Fibroblast of lung (primary cell): ENCODE data around the gene GABBR2. TPM values are rescaled to one million over a fixed set of nuclear protein-coding genes. Genes with fewer than 3 reads are reported as not detected.

Experiments used
- DNase-seq, 2 donors: peaks; one replicate each; pipeline versions ENCODE4 v3.0.0 to v3.0.0-alpha.2; 2010; ENCODE audit warnings: low read depth in 2 of 2
- H2AFZ ChIP-seq: 2 replicates; pipeline ENCODE4 v1.5.1; 2012; ENCODE audit warnings: low read length, control low read depth, inconsistent platforms
- H3K27ac ChIP-seq: 2 replicates; pipeline ENCODE4 v1.5.1; 2011; ENCODE audit warnings: low read length, control low read depth; ENCODE audit not compliant: insufficient read depth
- H3K27me3 ChIP-seq: 2 replicates; pipeline ENCODE4 v1.5.1; 2011; ENCODE audit warnings: mild to moderate bottlenecking, low read length; ENCODE audit not compliant: control insufficient read depth, insufficient read depth
- H3K36me3 ChIP-seq: 2 replicates; pipeline ENCODE4 v1.5.1; 2011; ENCODE audit warnings: low read length; ENCODE audit not compliant: control insufficient read depth, insufficient read depth
- H3K4me1 ChIP-seq: 2 replicates; pipeline ENCODE4 v1.5.1; 2011; ENCODE audit warnings: low read length; ENCODE audit not compliant: control insufficient read depth, insufficient read depth; ENCODE audit errors: extremely low read depth
- H3K4me2 ChIP-seq: 2 replicates; pipeline ENCODE4 v1.5.1; 2011; ENCODE audit warnings: low read length, control low read depth; ENCODE audit not compliant: insufficient read depth; ENCODE audit errors: extremely low read depth
- H3K4me3 ChIP-seq, 4 experiments: fragments of 200-600 bp in 1 of 4; sonication (generic) in 1 of 4; replicated peaks in 1 of 4; 2 replicates each; pipeline ENCODE4 v1.5.1; 2011 to 2016; ENCODE audit warnings: low read length in 4 of 4, low read depth in 3 of 4, mild to moderate bottlenecking in 3 of 4, control low read depth in 2 of 4, inconsistent platforms in 1 of 4, mixed read lengths in 1 of 4; ENCODE audit not compliant: insufficient read depth in 1 of 4; ENCODE audit errors: control extremely low read depth in 1 of 4
- H3K79me2 ChIP-seq: 2 replicates; pipeline ENCODE4 v1.5.1; 2012; ENCODE audit warnings: mild to moderate bottlenecking, low read length, inconsistent platforms; ENCODE audit not compliant: control insufficient read depth, insufficient read depth
- H3K9ac ChIP-seq: 2 replicates; pipeline ENCODE4 v1.5.1; 2011; ENCODE audit warnings: mild to moderate bottlenecking, low read length, control low read depth; ENCODE audit not compliant: insufficient read depth
- H3K9me3 ChIP-seq: 2 replicates; pipeline ENCODE4 v1.5.1; 2012; ENCODE audit warnings: low read depth, low read length; ENCODE audit not compliant: control insufficient read depth, insufficient read depth
- H4K20me1 ChIP-seq: 2 replicates; pipeline ENCODE4 v1.5.1; 2011; ENCODE audit warnings: low read length; ENCODE audit not compliant: control insufficient read depth, insufficient read depth; ENCODE audit errors: extremely low read depth
- EZH2 ChIP-seq: IDR thresholded peaks from 2 replicates; pipeline ENCODE4 v1.5.1; 2012; ENCODE audit warnings: low read length, control low read depth, mild to moderate bottlenecking; ENCODE audit errors: missing control alignments
- polyA plus RNA-seq, 2 donors: library from polyadenylated mRNA; depleted of rRNA in 1 of 2; stranded (reverse) in 1 of 2; unstranded in 1 of 2; fragments of >200 nt; gene quantifications; 2 replicates each; pipeline ENCODE4 v1.2.1, GENCODE V29; 2011 to 2012; ENCODE audit warnings: missing spikeins in 1 of 2
- total RNA-seq: library from RNA; depleted of rRNA; stranded (reverse); fragments of >200 nt; gene quantifications from 2 replicates; pipeline ENCODE4 v1.2.1, GENCODE V29; 2014
- TF ChIP-seq, protein P1 (sequence below), 2 donors: IDR thresholded peaks in 1 of 2; conservative IDR thresholded peaks in 1 of 2; 1 replicate in 1 of 2; 2 replicates in 1 of 2; pipeline ENCODE4 v1.5.1; 2011 to 2012; ENCODE audit warnings: low read length in 2 of 2, control low read depth in 1 of 2, inconsistent platforms in 1 of 2, low read depth in 1 of 2, mild to moderate bottlenecking in 1 of 2

Gene GABBR2
- total and polyA plus RNA-seq, 2 donors (not counting 1 experiment from before 2014, with no cell fraction given), result 0.32 to 0.33 TPM

DNA sequence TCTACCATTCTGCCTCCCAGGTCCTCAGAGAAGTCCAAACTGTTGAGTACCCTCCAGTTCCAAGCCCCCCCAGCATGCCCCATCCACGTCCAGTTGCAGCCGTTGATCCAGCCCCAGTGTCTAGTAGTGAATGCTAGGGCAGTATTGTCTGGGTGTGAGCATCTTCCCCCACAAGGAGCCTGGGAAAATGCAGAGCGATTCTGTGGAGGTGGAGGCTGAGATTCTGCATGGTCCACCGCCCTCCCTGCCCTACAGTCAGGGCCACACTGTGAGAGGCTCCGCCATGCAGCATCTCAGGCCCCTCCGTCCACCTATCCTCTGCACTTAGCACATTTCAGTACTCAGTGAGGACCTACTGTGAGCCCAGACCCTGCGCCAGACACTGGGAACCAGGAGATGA lies 135.9 kb downstream of the GABBR2 start:
- no peak for DNase-seq
- no peak overlapping the region for H2AFZ ChIP-seq
- H4K20me1 ChIP-seq, result no peaks in the 10 kb centered on the region
- no peaks in the 10 kb centered on the region for H3K36me3 ChIP-seq
- no peak for TF ChIP-seq EZH2
- TF ChIP-seq, protein P1, sequence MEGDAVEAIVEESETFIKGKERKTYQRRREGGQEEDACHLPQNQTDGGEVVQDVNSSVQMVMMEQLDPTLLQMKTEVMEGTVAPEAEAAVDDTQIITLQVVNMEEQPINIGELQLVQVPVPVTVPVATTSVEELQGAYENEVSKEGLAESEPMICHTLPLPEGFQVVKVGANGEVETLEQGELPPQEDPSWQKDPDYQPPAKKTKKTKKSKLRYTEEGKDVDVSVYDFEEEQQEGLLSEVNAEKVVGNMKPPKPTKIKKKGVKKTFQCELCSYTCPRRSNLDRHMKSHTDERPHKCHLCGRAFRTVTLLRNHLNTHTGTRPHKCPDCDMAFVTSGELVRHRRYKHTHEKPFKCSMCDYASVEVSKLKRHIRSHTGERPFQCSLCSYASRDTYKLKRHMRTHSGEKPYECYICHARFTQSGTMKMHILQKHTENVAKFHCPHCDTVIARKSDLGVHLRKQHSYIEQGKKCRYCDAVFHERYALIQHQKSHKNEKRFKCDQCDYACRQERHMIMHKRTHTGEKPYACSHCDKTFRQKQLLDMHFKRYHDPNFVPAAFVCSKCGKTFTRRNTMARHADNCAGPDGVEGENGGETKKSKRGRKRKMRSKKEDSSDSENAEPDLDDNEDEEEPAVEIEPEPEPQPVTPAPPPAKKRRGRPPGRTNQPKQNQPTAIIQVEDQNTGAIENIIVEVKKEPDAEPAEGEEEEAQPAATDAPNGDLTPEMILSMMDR (conservative IDR thresholded peaks at IDR 0.05 in 1 of 2, IDR thresholded peaks at IDR 0.05 in 1 of 2; ENCODE audit: low read depth in 1 of 2, low read length in 2 of 2), result no peak
- no peak overlapping the region for H3K4me3 ChIP-seq
- H3K27ac ChIP-seq, result no peak overlapping the region
- H3K9ac ChIP-seq, result no peak overlapping the region
- peaks cover 2% of the 10 kb centered on the region for H3K27me3 ChIP-seq
- H3K4me1 ChIP-seq, result no peaks in the 10 kb centered on the region
- H3K4me2 ChIP-seq, result no peak overlapping the region
- no peaks in the 10 kb centered on the region for H3K9me3 ChIP-seq
- no peaks in the 10 kb centered on the region for H3K79me2 ChIP-seq

DNA sequence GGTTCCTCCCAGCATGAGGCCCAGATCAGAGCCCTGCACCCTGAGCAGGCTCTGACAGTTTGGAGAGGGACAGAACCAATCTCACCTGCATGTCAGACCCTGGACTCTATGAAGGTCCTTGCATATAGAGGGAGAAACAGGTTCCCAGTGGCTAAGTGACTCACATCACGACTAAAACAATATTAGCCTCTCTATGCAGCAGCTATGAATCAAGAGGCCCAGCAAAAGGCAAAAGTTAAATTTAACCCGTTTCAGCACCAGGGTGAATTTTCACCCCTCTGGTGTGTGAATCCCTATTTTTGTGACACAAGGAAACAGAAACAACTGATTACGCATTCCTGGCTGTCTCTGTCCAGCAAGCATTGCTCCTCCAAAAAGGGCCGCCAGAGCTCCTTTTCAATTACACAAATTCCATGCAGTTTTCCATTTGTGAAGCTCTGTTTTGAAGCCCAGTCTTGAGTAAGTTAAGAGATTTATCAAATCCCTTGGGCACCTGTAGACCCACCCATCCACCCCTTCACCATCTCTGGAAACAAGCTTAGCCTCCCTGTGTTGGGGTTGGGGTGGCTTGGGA lies 136.6 kb downstream of the GABBR2 start:
- no peaks in the 10 kb centered on the region for H3K79me2 ChIP-seq
- peaks cover 2% of the 10 kb centered on the region for H3K27me3 ChIP-seq
- H3K36me3 ChIP-seq, result no peaks in the 10 kb centered on the region
- H3K27ac ChIP-seq, result no peak overlapping the region
- no peak overlapping the region for H3K4me2 ChIP-seq
- H3K9ac ChIP-seq, result no peak overlapping the region
- H3K4me1 ChIP-seq, result no peaks in the 10 kb centered on the region
- TF ChIP-seq, protein P1 (conservative IDR thresholded peaks at IDR 0.05 in 1 of 2, IDR thresholded peaks at IDR 0.05 in 1 of 2; ENCODE audit: low read depth in 1 of 2, low read length in 2 of 2), result no peak
- TF ChIP-seq EZH2, result no peak
- no peaks in the 10 kb centered on the region for H4K20me1 ChIP-seq
- H3K9me3 ChIP-seq, result no peaks in the 10 kb centered on the region
- H3K4me3 ChIP-seq, result no peak overlapping the region
- no peak for DNase-seq
- no peak overlapping the region for H2AFZ ChIP-seq

DNA sequence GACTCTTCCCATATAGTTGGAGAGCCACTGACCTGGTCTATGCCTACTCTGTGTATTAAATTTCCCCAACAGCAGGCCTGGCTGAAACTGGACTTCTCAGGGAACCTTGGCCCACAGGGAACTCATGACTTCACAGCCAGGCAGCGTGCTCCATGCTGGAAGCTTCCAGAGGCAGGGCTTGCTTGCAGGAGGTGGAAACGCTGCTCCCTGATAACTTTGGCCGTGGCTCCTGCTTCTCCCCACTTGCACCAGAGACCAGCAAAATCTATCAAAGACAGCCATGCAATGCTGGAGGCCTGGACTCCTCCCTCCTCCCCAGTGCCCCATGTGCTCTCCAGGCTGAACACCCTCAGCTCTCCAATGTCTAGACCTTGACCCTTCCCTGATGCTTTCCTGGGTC lies 137.1 kb downstream of the GABBR2 start:
- no peak for TF ChIP-seq EZH2
- TF ChIP-seq, protein P1 (conservative IDR thresholded peaks at IDR 0.05 in 1 of 2, IDR thresholded peaks at IDR 0.05 in 1 of 2; ENCODE audit: low read depth in 1 of 2, low read length in 2 of 2), result no peak

More for the DNA sequence above, 137.1 kb downstream of the GABBR2 start:
- no peak for DNase-seq
- no peak overlapping the region for H3K4me2 ChIP-seq
- H4K20me1 ChIP-seq, result no peaks in the 10 kb centered on the region
- H3K36me3 ChIP-seq, result no peaks in the 10 kb centered on the region
- H3K4me1 ChIP-seq, result no peaks in the 10 kb centered on the region
- no peak overlapping the region for H2AFZ ChIP-seq
- peaks cover 2% of the 10 kb centered on the region for H3K27me3 ChIP-seq
- H3K9me3 ChIP-seq, result no peaks in the 10 kb centered on the region
- no peak overlapping the region for H3K27ac ChIP-seq
- no peaks in the 10 kb centered on the region for H3K79me2 ChIP-seq
- H3K4me3 ChIP-seq, result no peak overlapping the region
- H3K9ac ChIP-seq, result no peak overlapping the region
